HUES6 (cell line): ENCODE measurements around the gene DPT.

Source experiments
- H3K27ac ChIP-seq: 2 replicates; pipeline ENCODE4 v1.7.0; 2013; ENCODE audit warnings: low read depth, mild to moderate bottlenecking, low read length, inconsistent platforms
- H3K27me3 ChIP-seq: 2 replicates; pipeline ENCODE4 v1.6.1; 2013; ENCODE audit warnings: low read length; ENCODE audit not compliant: control insufficient read depth, insufficient read depth
- H3K36me3 ChIP-seq: 2 replicates; pipeline ENCODE4 v1.6.1; 2013; ENCODE audit warnings: low read length; ENCODE audit not compliant: control insufficient read depth, insufficient read depth
- H3K4me1 ChIP-seq: 2 replicates; pipeline ENCODE4 v1.6.1; 2013; ENCODE audit warnings: low read length; ENCODE audit not compliant: control insufficient read depth, insufficient read depth
- H3K4me3 ChIP-seq: 2 replicates; pipeline ENCODE4 v1.5.1; 2013; ENCODE audit warnings: low read depth, low read length
- H3K9ac ChIP-seq: one replicate; pipeline ENCODE4 v1.6.1; 2013; ENCODE audit warnings: mild to moderate bottlenecking, low read length
- H3K9me3 ChIP-seq: 2 replicates; pipeline ENCODE4 v1.6.1; 2013; ENCODE audit warnings: low read depth, low read length; ENCODE audit not compliant: control insufficient read depth, insufficient read depth

The DPT gene

DNA sequence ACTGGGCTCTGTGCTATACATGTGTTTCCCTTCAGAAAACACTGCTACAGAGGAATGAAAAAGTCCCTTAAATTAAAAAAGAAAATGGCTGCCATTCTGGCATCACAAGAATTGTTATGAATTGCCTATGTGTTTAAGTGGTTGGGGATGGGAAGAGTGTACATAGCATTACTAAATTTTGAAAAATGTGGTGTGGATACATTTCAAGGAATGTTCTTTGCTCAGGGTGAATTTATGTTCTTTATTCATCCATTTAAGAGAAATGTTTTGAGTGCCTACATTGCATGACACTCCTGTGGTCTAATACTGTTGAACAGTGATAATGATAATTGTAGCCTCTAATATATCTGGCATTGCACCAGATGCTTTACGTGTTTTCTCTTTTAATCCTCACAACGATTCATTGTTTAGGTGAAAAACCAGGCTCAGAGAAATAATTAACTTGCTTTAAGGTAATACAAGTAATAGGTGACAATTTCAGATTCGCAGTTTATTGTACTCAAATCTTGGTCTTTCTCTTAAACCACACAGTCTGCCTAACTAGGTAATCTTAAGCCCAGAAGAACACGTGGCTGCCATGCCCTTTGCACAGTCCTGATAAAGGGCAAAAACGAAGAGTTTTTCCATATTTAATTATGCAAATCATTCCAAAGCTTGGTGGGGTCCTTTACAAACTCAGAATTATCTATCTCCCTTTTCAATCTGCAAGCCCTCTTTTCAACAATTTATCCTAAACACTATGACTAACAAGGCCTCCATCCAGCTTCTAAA is 31.5 kb downstream of the DPT start:
- no peaks in the 10 kb centered on the region for H3K36me3 ChIP-seq
- no peak overlapping the region for H3K4me3 ChIP-seq
- H3K9ac ChIP-seq, result no peak overlapping the region
- no peak overlapping the region for H3K27ac ChIP-seq
- no peaks in the 10 kb centered on the region for H3K27me3 ChIP-seq
- H3K9me3 ChIP-seq, result no peaks in the 10 kb centered on the region
- H3K4me1 ChIP-seq, result no peaks in the 10 kb centered on the region; the same call in 1 of the 2 replicates

DNA sequence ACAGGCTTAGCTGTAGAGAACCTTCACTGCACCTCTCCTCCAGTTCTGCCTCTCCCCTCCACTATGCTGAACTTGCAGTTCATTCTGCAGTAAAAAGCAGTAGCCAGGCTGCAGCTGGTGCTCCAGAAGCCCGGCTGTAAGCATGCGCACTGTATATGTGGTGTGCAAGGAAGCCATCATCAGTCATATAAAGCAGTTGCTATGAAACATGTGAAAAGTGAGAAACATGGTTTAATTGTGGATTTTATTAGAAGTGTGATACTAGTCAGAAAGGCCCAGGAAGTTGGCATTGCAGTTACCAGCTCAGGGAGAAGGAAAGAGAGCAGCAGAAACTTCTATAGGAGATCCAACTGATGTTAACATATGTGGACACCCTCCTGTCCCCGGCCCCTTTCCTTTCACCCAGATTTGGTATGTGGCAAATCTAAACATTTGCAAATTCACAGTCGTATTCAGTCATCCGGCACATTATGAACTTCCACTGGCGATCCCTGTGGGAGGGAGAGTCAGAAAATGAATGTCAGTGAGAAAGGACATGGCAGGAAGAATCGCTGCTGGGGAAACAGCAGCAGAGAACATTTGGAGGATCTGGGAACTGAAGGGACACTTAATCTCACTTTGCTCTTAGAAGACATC is 32.8 kb downstream of the DPT start:
- no peaks in the 10 kb centered on the region for H3K36me3 ChIP-seq

GRCh38 chr1:168693872-168694238 is 35.2 kb downstream of the DPT start:
- Histone ChIP-seq H3K9ac (no peak overlapping the region), H3K9me3 (no peaks in the 10 kb centered on the region), H3K27me3 (no peaks in the 10 kb centered on the region), H3K27ac (no peak overlapping the region), H3K4me3 (no peak overlapping the region), H3K36me3 (no peaks in the 10 kb centered on the region), H3K4me1 (no peaks in the 10 kb centered on the region; the same call in 1 of the 2 replicates)

More for the DNA sequence above, 32.8 kb downstream of the DPT start:
- no peak overlapping the region for H3K27ac ChIP-seq
- no peak overlapping the region for H3K9ac ChIP-seq
- no peaks in the 10 kb centered on the region; the same call in 1 of the 2 replicates for H3K4me1 ChIP-seq
- H3K27me3 ChIP-seq, result no peaks in the 10 kb centered on the region
- H3K4me3 ChIP-seq, result no peak overlapping the region
- H3K9me3 ChIP-seq, result no peaks in the 10 kb centered on the region

GRCh38 chr1:168693197-168693871 is 35.7 kb downstream of the DPT start:
- H3K27me3 ChIP-seq, result no peaks in the 10 kb centered on the region
- H3K4me3 ChIP-seq, result no peak overlapping the region
- H3K9me3 ChIP-seq, result no peaks in the 10 kb centered on the region
- no peak overlapping the region for H3K9ac ChIP-seq
- no peak overlapping the region for H3K27ac ChIP-seq
- H3K4me1 ChIP-seq, result no peaks in the 10 kb centered on the region; the same call in 1 of the 2 replicates
- H3K36me3 ChIP-seq, result no peaks in the 10 kb centered on the region

GRCh38 chr1:168692472-168692871 is 36.5 kb downstream of the DPT start:
- Histone ChIP-seq H3K9me3 (no peaks in the 10 kb centered on the region), H3K27me3 (no peaks in the 10 kb centered on the region), H3K27ac (no peak overlapping the region), H3K36me3 (no peaks in the 10 kb centered on the region), H3K4me3 (no peak overlapping the region), H3K9ac (no peak overlapping the region), H3K4me1 (no peaks in the 10 kb centered on the region; the same call in 1 of the 2 replicates)

DNA sequence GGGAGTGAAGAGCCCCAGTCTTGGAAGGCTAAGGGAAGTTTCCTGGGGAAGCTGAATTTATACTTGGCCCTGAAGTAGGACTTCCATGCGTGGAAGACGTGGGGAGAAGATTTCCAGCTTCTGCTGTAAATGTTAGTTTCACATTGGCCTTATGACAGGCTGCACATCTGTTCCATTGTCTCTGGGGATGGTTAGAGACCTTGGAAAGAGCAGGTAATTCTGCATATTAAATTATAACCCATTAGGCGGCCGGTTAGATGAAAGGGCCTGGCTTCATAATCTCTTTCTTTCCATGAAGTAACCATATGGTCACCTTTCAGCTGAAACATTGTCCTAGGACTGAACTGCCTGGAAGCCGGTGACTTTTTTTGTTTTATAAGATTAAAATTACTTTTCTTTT is 37.5 kb downstream of the DPT start:
- Histone ChIP-seq H3K9me3 (no peaks in the 10 kb centered on the region), H3K27ac (no peak overlapping the region)

DNA sequence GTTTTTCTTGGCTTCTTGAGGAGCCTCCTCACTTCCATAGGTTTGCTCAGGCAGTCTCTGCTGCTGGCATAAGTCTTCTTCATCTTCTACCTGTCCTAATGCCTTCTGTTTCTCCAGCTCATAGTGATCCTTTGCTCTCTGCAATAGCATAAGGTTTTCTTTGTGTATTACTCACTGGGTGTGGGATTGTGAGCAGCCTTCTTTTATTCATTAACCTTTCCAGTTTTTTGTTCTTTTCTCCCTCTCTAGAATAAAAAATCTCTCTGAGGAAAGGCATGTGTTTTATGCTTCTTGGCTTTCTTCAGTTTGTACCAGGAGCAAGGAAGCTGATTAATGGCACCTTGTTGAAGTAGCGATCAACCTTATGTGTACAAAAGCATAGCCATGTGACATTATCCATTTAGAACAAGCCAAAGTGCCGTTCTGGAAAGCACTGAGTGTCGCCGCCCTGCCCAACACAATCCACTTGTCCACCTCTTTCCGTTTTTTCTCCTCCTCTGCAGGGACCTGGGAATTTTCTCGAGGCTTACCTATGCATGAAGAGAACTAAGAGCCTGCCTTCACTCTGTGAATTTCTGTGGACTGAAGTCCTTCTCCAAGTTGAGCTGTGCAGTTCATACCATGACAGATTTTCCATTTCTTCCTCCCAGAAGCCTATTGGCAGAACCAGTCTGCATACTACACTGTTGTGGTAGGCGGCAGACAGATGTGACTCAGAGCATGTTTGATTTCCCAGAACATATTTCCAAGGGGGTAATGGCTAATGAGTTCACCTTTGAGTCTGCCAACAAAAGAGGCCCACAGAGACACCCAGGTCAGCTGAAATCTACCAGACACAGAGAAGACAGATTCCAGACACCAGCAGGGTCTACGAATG is 39.0 kb downstream of the DPT start:
- Histone ChIP-seq H3K4me1 (no peaks in the 10 kb centered on the region), H3K36me3 (no peaks in the 10 kb centered on the region), H3K9me3 (no peaks in the 10 kb centered on the region), H3K27me3 (no peaks in the 10 kb centered on the region), H3K27ac (no peak overlapping the region), H3K4me3 (no peak overlapping the region), H3K9ac (no peak overlapping the region)

More for the DNA sequence above, 37.5 kb downstream of the DPT start:
- Histone ChIP-seq H3K4me3 (no peak overlapping the region), H3K36me3 (no peaks in the 10 kb centered on the region), H3K4me1 (no peaks in the 10 kb centered on the region; the same call in 1 of the 2 replicates), H3K9ac (no peak overlapping the region), H3K27me3 (no peaks in the 10 kb centered on the region)

DNA sequence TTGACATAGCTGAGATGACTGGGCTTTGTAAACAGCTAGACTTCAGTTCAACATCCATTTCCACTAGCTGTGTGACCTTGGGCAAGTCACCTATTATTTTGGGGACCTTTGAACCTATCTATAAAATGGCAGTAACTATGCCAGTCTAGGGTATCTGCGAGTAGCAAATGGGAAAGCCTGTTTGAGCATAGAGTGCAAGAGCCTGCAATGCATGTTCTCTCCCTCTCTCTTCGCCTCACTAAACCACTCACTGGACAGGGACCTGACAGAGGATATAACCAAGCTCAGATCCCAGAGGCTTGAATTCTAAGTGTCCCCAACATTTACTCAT is 39.7 kb downstream of the DPT start:
- Histone ChIP-seq H3K27ac (no peak overlapping the region), H3K9ac (no peak overlapping the region)

GRCh38 chr1:168688644-168689326 is 40.2 kb downstream of the DPT start:
- no peaks in the 10 kb centered on the region for H3K9me3 ChIP-seq
- no peaks in the 10 kb centered on the region for H3K36me3 ChIP-seq
- no peaks in the 10 kb centered on the region for H3K4me1 ChIP-seq
- no peak overlapping the region for H3K27ac ChIP-seq
- no peaks in the 10 kb centered on the region for H3K27me3 ChIP-seq
- H3K9ac ChIP-seq, result no peak overlapping the region
- no peak overlapping the region for H3K4me3 ChIP-seq

More for the DNA sequence above, 39.7 kb downstream of the DPT start:
- no peaks in the 10 kb centered on the region for H3K36me3 ChIP-seq
- H3K9me3 ChIP-seq, result no peaks in the 10 kb centered on the region
- no peaks in the 10 kb centered on the region for H3K4me1 ChIP-seq
- no peaks in the 10 kb centered on the region for H3K27me3 ChIP-seq
- H3K4me3 ChIP-seq, result no peak overlapping the region

DNA sequence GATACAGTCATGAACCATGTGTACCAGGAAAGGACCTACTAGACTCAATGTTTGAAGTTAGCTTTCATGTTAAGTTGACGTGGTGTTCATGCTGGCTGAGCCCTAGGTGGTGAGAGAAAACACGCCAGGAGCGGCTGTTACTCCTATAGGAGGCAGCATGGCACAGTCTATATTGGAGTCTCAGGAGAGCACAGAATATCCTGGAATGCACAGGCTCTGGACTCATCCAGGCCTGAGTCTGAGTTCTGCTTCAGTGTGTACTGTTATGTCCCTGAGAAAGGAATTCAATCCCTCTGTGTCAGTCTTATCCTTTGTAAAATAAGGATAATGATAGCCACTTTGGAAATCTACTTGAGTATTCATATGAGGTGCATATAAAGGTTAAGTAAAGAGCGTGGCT is 41.2 kb downstream of the DPT start:
- Histone ChIP-seq H3K4me1 (no peaks in the 10 kb centered on the region), H3K36me3 (no peaks in the 10 kb centered on the region), H3K9me3 (no peaks in the 10 kb centered on the region), H3K27ac (no peak overlapping the region), H3K4me3 (no peak overlapping the region), H3K9ac (no peak overlapping the region), H3K27me3 (no peaks in the 10 kb centered on the region)
